Mesodermal cell (in vitro differentiated cells): Measurements from ENCODE around the gene RYR2.

Experiments used
- H3K27ac ChIP-seq: 2 replicates; pipeline ENCODE4 v1.7.0; 2013; ENCODE audit warnings: mild to moderate bottlenecking, low read depth, low read length, moderate library complexity; ENCODE audit not compliant: severe bottlenecking
- H3K36me3 ChIP-seq: 2 replicates; pipeline ENCODE4 v1.7.1; 2013; ENCODE audit warnings: mild to moderate bottlenecking, low read length, moderate library complexity; ENCODE audit not compliant: control insufficient read depth, insufficient read depth
- H3K4me1 ChIP-seq: one replicate; pipeline ENCODE4 v1.7.1; 2013; ENCODE audit warnings: mild to moderate bottlenecking, low read length; ENCODE audit not compliant: insufficient read depth, control insufficient read depth, poor library complexity, severe bottlenecking
- H3K4me3 ChIP-seq: 2 replicates; pipeline ENCODE4 v1.7.0; 2013; ENCODE audit warnings: low read length, control low read depth, mild to moderate bottlenecking; ENCODE audit not compliant: insufficient read depth, poor library complexity, severe bottlenecking; ENCODE audit errors: extremely low read depth
- H3K9me3 ChIP-seq: 2 replicates; pipeline ENCODE4 v1.7.1; 2013; ENCODE audit warnings: mild to moderate bottlenecking, low read length, moderate library complexity; ENCODE audit not compliant: control insufficient read depth
- WGBS, 2 experiments: methylation state at CpG; one replicate each; pipeline ENCODE4 v1.1.5; 2013; ENCODE audit warnings: missing lambda C conversion rate in 2 of 2; ENCODE audit not compliant: insufficient coverage in 2 of 2; 5-methylcytosine and 5-hydroxymethylcytosine counted together

RYR2 gene

DNA sequence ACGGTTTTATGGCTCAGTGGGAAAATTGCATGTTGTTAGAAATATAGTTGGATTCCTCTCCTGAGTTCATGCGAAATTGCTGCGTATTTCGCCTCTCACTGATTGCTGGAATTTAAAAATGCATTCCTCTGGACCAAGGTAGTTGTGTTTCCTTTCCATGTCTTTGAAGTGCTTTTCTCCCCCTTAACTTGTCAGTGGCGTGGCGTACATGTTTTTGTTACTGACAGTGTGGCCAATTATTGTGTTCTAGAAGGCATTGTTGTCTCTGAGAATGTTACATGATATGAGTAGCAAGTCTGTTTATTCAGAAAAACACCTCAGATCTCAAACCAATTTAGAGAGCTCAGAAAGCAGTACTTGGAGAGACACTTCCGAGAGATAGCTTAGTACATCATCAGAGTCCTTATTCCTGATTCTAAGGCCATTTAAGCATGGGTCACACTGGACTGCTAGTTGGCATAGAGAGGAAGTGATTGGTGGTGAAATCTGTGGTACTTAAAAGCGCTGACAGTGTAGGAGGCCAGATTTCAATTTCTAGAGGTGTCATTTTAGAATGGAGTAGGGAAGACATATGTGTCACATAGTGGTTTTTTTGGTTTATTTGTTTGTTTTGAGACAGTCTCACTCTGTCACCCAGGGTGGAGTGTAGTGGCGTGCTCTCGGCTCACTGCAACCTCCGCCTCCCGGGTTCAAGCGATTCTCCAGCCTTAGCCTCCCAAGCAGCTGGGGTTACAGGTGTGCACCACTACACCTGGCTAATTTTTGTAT, 184.4 kb downstream of the RYR2 start:
- Histone ChIP-seq H3K36me3 (no peaks in the 10 kb centered on the region), H3K9me3 (no peaks in the 10 kb centered on the region), H3K4me1 (no peaks in the 10 kb centered on the region), H3K27ac (no peak overlapping the region), H3K4me3 (no peak overlapping the region)
- WGBS, 2 experiments = 89 to 95% methylated on average over 7 to 10 of the region's 13 CpGs

DNA sequence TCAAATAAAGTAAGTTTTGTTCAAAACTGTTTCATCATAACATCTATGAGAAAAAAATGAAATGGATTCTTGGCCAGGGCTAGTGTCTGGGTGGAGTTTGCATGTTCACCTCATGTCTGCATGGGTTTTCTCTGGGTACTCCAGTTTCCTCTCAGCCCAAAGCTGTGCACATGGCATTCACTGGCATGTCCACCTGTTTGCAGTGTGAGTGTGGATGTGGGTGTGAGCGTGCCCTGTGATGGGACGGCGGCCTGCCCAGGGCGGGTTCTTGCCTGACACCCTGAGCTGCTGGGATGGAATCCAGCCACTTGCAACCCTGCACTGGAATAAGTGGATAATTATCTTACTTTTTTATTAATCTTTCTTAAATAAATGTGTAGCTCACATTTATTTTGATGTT, 185.5 kb downstream of the RYR2 start:
- no peak overlapping the region for H3K4me3 ChIP-seq
- no peak overlapping the region for H3K27ac ChIP-seq
- no peaks in the 10 kb centered on the region for H3K9me3 ChIP-seq
- H3K36me3 ChIP-seq = no peaks in the 10 kb centered on the region
- H3K4me1 ChIP-seq = no peaks in the 10 kb centered on the region
- WGBS, 2 experiments = 87% methylated on average over 3 of the region's 4 CpGs; no CpG with 5 or more reads in 1 of the 2 experiments

DNA sequence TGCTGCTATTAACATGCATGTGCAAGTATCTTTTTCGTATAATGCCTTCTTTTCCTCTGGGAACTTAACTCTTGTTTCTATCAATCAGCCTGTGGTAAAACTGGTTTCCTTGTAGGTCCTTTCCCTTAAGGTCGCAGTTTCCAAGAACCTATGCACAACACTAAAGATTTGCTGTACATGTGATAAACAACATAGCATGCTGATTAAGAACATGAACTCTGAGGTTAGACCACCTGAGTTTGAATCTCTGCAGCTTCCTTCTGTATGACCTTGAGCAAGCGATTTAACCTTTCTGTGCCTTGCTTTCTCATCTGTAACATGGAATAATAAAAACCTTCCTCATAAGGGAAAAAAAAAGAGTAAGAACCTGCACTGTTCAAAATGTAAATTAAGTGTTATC, 186.4 kb downstream of the RYR2 start:
- H3K36me3 ChIP-seq = no peaks in the 10 kb centered on the region
- 80 to 100% methylated on average over 1 to 3 of the region's 3 CpGs for WGBS, 2 experiments
- no peak overlapping the region for H3K4me3 ChIP-seq
- H3K4me1 ChIP-seq = no peaks in the 10 kb centered on the region
- H3K9me3 ChIP-seq = no peaks in the 10 kb centered on the region
- no peak overlapping the region for H3K27ac ChIP-seq

DNA sequence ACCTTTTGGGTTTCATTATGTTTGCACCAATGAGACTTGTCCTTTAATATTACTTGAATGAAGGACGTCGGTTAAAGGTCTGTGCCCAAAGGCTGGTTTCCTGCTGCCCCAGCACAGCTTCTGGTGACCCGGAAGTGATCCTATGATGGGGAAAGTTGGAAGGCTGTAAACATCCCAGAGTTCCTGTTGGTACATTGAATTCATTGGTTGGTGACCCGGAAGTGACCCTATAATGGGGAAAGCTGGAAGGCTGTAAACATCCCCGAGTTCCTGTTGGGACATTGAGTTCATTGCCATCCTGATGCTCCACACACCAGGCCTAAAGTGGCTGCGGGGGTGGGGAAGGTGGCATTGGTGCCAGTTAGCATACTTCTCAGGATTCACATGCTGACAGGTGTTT, 187.3 kb downstream of the RYR2 start:
- Histone ChIP-seq H3K36me3 (no peaks in the 10 kb centered on the region), H3K4me1 (no peaks in the 10 kb centered on the region), H3K9me3 (no peaks in the 10 kb centered on the region), H3K4me3 (no peak overlapping the region), H3K27ac (no peak overlapping the region)
- 98% methylated on average over 4 to 5 of the region's 6 CpGs for WGBS, 2 experiments

DNA sequence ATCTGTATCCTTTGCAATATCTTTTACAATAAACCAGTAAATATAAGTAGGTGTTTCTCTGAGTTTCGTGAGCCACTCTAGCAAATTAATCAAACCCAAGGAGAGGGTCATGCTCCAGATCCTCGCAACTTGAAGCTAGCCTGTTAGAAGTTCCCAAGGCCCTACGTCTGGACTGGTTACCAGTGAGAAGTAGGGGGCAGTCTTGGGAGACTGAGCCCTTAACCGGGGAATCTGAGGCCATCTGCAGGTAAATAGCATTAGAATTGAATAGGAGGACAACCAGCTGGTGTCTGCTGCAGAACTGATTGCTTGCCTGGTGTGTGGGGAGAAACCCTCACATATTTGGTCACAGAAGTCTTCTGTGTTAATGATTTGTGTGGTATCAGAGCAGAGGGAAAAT, 190.5 kb downstream of the RYR2 start:
- no peaks in the 10 kb centered on the region for H3K36me3 ChIP-seq
- no peaks in the 10 kb centered on the region for H3K9me3 ChIP-seq
- WGBS, 2 experiments = 82% methylated on average over 3 of the region's 4 CpGs; no CpG with 5 or more reads in 1 of the 2 experiments
- no peak overlapping the region for H3K27ac ChIP-seq
- H3K4me3 ChIP-seq = no peak overlapping the region
- no peaks in the 10 kb centered on the region for H3K4me1 ChIP-seq

DNA sequence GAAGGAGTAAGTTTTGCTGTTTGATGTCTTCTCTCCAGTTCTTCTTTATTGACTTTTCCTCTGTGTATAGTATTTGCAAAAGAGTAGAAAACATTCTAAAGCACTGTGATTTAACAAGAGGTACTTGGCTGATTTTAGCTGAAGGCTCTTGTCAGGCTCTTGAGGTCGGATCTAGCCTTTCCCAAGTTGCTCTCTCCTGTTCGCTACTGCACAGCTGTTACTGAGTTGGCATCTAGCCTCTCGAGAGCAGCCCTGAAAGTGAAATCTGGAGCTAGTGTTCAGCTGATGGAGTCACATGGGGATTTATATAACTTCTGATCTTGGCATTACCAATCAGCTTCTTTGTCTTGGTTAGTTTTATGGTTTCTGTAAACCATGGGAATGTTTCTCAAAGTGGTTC, 193.1 kb downstream of the RYR2 start:
- Histone ChIP-seq H3K4me3 (no peak overlapping the region), H3K9me3 (no peaks in the 10 kb centered on the region), H3K4me1 (no peaks in the 10 kb centered on the region), H3K27ac (no peak overlapping the region), H3K36me3 (no peaks in the 10 kb centered on the region)
- 76 to 89% methylated on average over 2 to 3 of the region's 3 CpGs for whole genome bisulfite sequencing, 2 experiments

DNA sequence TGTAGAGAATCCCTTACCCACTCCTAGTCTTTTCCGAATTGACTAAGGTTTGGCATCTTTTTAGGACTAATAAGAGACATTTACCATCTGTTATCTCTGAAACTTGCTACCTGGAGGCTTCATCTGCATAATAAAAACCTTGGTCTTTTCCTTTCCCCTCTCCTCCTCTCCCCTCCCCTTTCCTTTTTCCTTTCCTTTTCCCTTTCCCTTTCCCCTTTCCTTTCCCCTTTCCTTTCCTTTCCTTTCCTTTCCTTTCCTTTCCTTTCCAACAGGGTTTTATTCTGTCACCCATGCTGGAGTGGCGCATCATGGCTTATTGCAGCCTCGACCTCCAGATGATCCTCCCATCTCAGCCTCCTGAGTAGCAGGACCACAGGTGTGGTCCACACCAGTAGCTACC, 195.7 kb downstream of the RYR2 start:
- H3K36me3 ChIP-seq = no peaks in the 10 kb centered on the region
- H3K27ac ChIP-seq = no peak overlapping the region
- no peak overlapping the region for H3K4me3 ChIP-seq
- H3K9me3 ChIP-seq = no peaks in the 10 kb centered on the region
- no peaks in the 10 kb centered on the region for H3K4me1 ChIP-seq
- 80 to 84% methylated on average over 2 of the region's 3 CpGs for WGBS, 2 experiments

DNA sequence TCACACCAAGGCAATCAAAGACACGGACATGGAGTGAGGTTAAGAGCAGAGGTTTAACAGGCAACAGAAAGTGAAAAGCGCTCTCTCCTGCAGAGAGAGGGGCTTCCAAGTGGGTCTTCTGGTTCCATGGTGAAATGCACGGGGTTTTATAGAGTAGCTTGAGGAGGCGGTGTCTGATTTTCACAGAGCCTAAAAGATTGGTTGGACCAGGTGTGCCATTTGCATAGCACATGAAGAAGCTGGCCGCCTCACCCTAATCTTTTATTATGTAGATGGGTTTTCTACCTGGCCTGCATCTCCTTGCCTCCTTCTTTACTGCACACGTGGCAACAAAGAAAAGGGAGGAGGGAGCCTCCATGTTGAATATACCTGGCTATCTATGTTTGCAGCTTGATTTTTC, 197.3 kb downstream of the RYR2 start:
- Histone ChIP-seq H3K27ac (no peak overlapping the region), H3K4me3 (no peak overlapping the region), H3K4me1 (no peaks in the 10 kb centered on the region), H3K9me3 (no peaks in the 10 kb centered on the region), H3K36me3 (no peaks in the 10 kb centered on the region)
- 73 to 86% methylated on average over 2 to 4 of the region's 6 CpGs for WGBS, 2 experiments

DNA sequence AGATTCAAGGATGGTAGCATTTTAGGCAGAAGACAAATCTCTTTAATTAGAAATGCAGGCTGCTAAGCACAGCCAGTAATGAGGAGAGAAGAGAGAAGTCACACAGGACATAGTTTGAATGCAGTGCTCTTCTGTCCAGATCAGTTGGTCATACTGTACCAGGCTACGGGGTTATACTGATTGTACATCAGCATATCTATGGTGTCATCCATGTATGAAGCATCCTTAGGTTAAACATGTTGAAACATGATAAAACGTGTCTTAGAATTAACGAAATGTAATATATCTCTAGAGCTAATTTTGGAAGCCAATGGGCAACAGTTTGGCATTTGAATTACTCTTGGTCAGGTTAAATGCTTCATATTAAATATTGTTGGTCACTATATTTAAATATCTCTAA, 199.1 kb downstream of the RYR2 start:
- WGBS, 2 experiments = 100% methylated on average over 1 to 2 of the region's 3 CpGs
- no peak overlapping the region for H3K27ac ChIP-seq
- no peak overlapping the region for H3K4me3 ChIP-seq
- H3K36me3 ChIP-seq = no peaks in the 10 kb centered on the region
- H3K4me1 ChIP-seq = no peaks in the 10 kb centered on the region
- H3K9me3 ChIP-seq = no peaks in the 10 kb centered on the region

DNA sequence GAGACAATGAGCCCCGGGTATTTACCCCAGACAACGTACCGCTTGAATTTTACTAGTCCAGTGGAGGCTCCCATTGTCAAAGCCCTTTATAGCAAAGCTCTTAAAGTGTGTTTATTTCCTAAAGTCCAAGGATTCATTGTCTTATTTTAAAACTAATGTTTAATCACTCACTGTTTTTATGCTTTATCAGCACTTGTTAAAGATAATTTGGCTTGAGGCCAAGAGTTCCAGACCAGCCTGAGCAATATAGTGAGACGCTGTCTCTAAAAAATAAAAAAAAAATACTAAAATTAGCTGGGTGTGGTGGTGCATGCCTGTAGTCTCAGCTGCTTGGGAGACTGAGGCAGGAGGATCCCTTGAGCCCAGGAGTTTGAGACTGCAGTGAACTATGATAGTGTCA, 202.8 kb downstream of the RYR2 start:
- WGBS, 2 experiments = 80% methylated on average over 1 of the region's 4 CpGs; no CpG with 5 or more reads in 1 of the 2 experiments
- Histone ChIP-seq H3K4me1 (no peaks in the 10 kb centered on the region), H3K36me3 (no peaks in the 10 kb centered on the region), H3K27ac (no peak overlapping the region), H3K4me3 (no peak overlapping the region), H3K9me3 (no peaks in the 10 kb centered on the region)

DNA sequence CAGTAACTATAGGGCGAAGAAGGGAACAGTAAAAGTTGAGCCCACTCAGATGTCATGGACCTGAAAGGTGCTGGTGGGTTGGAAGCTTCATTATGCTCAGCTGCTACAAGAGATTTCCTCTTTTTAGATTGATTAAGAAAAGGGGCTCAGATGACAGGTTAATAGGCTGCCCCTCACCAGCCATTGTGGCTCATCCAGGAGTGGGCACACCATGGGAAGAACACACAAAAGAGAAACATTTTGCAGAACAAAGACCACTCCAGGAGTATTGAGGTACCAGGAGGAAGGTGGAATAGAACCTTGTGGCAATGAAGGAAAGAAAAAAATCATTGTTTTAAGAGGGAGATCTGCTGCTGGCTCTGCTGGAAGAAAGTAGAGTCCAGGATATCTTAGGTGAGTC, 205.5 kb downstream of the RYR2 start:
- Histone ChIP-seq H3K9me3 (no peaks in the 10 kb centered on the region), H3K4me1 (no peaks in the 10 kb centered on the region), H3K27ac (no peak overlapping the region), H3K36me3 (no peaks in the 10 kb centered on the region), H3K4me3 (no peak overlapping the region)
- WGBS, 2 experiments = 80 to 86% methylated on average over 1 of the region's 1 CpG
